Central memory CD4-positive, alpha-beta T cell (primary cell): ENCODE data around the gene SLC35F2.
"Not testable (repeated sequence)": the region's sequence is repeated elsewhere in the genome, so short reads cannot be mapped to it uniquely, and the experiment has no call there.

Experiments
- DNase-seq: peaks from one replicate; pipeline ENCODE4 v3.0.0; 2022

The SLC35F2 gene

GRCh38 chr11:107783121-107783520 lies 75.5 kb downstream of the SLC35F2 start:
- no peak for DNase-seq

- no peak for DNase-seq
Measured at GRCh38 chr11:107780775-107781174, 77.8 kb downstream of the SLC35F2 start.

- no peak for DNase-seq
Measured at GRCh38 chr11:107780136-107780535, 78.5 kb downstream of the SLC35F2 start.

GRCh38 chr11:107778839-107779517 lies 79.6 kb downstream of the SLC35F2 start:
- DNase-seq: no peak

- no peak for DNase-seq
Measured at GRCh38 chr11:107777110-107777509, 81.5 kb downstream of the SLC35F2 start.

GRCh38 chr11:107776062-107776461 lies 82.5 kb downstream of the SLC35F2 start:
- no peak for DNase-seq

GRCh38 chr11:107770551-107770951 lies 88.0 kb downstream of the SLC35F2 start:
- no peak for DNase-seq

- DNase-seq: no peak
Measured at GRCh38 chr11:107769189-107769588, 89.4 kb downstream of the SLC35F2 start.

- DNase-seq: not testable (repeated sequence)
Measured at GRCh38 chr11:107758719-107759355, 99.8 kb downstream of the SLC35F2 start.

- no peak for DNase-seq
Measured at GRCh38 chr11:107757661-107758060, 100.9 kb downstream of the SLC35F2 start.

- DNase-seq: no peak
Measured at GRCh38 chr11:107756553-107756952, 102.0 kb downstream of the SLC35F2 start.

- DNase-seq: no peak
Measured at GRCh38 chr11:107752949-107753822, 105.4 kb downstream of the SLC35F2 start.

- no peak for DNase-seq
Measured at GRCh38 chr11:107752508-107752907, 106.1 kb downstream of the SLC35F2 start.

- DNase-seq: no peak
Measured at GRCh38 chr11:107751082-107751481, 107.5 kb downstream of the SLC35F2 start.

GRCh38 chr11:107750313-107750712 lies 108.3 kb downstream of the SLC35F2 start:
- DNase-seq: no peak

GRCh38 chr11:107747622-107748021 lies 111.0 kb downstream of the SLC35F2 start:
- DNase-seq: no peak

- DNase-seq: no peak
Measured at GRCh38 chr11:107744736-107745135, 113.9 kb downstream of the SLC35F2 start.

GRCh38 chr11:107743191-107743590 lies 115.4 kb downstream of the SLC35F2 start:
- DNase-seq: no peak

- DNase-seq: no peak
Measured at GRCh38 chr11:107741044-107741823, 117.4 kb downstream of the SLC35F2 start.
